ENCODE results near the gene SLC35F3. TPM values are rescaled to one million over a fixed set of nuclear protein-coding genes. Genes with fewer than 3 reads are reported as not detected.

SLC35F3 gene
- total RNA-seq, 2 experiments from 2014 or later: not detected

GRCh38 chr1:234277161-234277868, 372.8 kb downstream of the SLC35F3 start:
- Histone ChIP-seq H3K79me2 (ENCODE audit: insufficient read depth, low read depth, low read length) (no peaks in the 10 kb centered on the region), H2AFZ (ENCODE audit: low read length) (no peak overlapping the region), H3K9me3 (ENCODE audit: low read length) (no peaks in the 10 kb centered on the region), H3K4me2 (ENCODE audit: low read length) (no peak overlapping the region), H3K4me1 (ENCODE audit: insufficient read depth, low read length, poor library complexity, severe bottlenecking) (no peaks in the 10 kb centered on the region), H3K36me3 (ENCODE audit: insufficient read depth, low read length) (no peaks in the 10 kb centered on the region), H4K20me1 (ENCODE audit: insufficient read depth, low read length) (no peaks in the 10 kb centered on the region), H3K4me3 (ENCODE audit: low read depth, low read length, poor library complexity, severe bottlenecking) (no peak overlapping the region), H3K27ac (ENCODE audit: low read depth, low read length, poor library complexity, severe bottlenecking) (no peak overlapping the region), H3K9me2 (ENCODE audit: insufficient read depth, low read length) (no peaks in the 10 kb centered on the region)
- POLR2A ChIA-PET: no interaction called here
- CTCF ChIA-PET (ENCODE audit: unreplicated experiment): no interaction called here
- TF ChIP-seq EZH2phosphoT487 (IDR thresholded peaks at IDR 0.05; ENCODE audit: borderline replicate concordance, low read depth, low read length): no peak
- TF ChIP-seq, protein P1, sequence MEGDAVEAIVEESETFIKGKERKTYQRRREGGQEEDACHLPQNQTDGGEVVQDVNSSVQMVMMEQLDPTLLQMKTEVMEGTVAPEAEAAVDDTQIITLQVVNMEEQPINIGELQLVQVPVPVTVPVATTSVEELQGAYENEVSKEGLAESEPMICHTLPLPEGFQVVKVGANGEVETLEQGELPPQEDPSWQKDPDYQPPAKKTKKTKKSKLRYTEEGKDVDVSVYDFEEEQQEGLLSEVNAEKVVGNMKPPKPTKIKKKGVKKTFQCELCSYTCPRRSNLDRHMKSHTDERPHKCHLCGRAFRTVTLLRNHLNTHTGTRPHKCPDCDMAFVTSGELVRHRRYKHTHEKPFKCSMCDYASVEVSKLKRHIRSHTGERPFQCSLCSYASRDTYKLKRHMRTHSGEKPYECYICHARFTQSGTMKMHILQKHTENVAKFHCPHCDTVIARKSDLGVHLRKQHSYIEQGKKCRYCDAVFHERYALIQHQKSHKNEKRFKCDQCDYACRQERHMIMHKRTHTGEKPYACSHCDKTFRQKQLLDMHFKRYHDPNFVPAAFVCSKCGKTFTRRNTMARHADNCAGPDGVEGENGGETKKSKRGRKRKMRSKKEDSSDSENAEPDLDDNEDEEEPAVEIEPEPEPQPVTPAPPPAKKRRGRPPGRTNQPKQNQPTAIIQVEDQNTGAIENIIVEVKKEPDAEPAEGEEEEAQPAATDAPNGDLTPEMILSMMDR (conservative IDR thresholded peaks at IDR 0.05; ENCODE audit: low read length): no peak
- no peak for DNase-seq (ENCODE audit: low spot score)
- BruUV-seq (replicated peaks): no TSS peak
- intact Hi-C loops (cut with micrococcal nuclease; ENCODE audit: unreplicated experiment): no loop called here

GRCh38 chr1:234279021-234279420, 374.5 kb downstream of the SLC35F3 start:
- no peak overlapping the region for H3K27ac ChIP-seq (ENCODE audit: low read depth, low read length, poor library complexity, severe bottlenecking)
- H3K9me2 ChIP-seq (ENCODE audit: insufficient read depth, low read length): no peaks in the 10 kb centered on the region
- no peaks in the 10 kb centered on the region for H3K79me2 ChIP-seq (ENCODE audit: insufficient read depth, low read depth, low read length)
- DNase-seq (ENCODE audit: low spot score): no peak
- H3K4me2 ChIP-seq (ENCODE audit: low read length): no peak overlapping the region
- H2AFZ ChIP-seq (ENCODE audit: low read length): no peak overlapping the region
- H3K9me3 ChIP-seq (ENCODE audit: low read length): no peaks in the 10 kb centered on the region
- BruUV-seq (replicated peaks): no TSS peak
- no peaks in the 10 kb centered on the region for H4K20me1 ChIP-seq (ENCODE audit: insufficient read depth, low read length)
- no peak overlapping the region for H3K4me3 ChIP-seq (ENCODE audit: low read depth, low read length, poor library complexity, severe bottlenecking)
- no peaks in the 10 kb centered on the region for H3K4me1 ChIP-seq (ENCODE audit: insufficient read depth, low read length, poor library complexity, severe bottlenecking)
- no peaks in the 10 kb centered on the region for H3K36me3 ChIP-seq (ENCODE audit: insufficient read depth, low read length)
- POLR2A ChIA-PET: interaction anchor here (0.7 to 0.8 kb wide), 2 partner anchors 52 to 299 kb away, joined by 3 read pairs; no protein-coding TSS in a partner anchor
- no peak for TF ChIP-seq EZH2phosphoT487 (IDR thresholded peaks at IDR 0.05; ENCODE audit: borderline replicate concordance, low read depth, low read length)
- TF ChIP-seq, protein P1 (conservative IDR thresholded peaks at IDR 0.05; ENCODE audit: low read length): no peak
- intact Hi-C loops (cut with micrococcal nuclease; ENCODE audit: unreplicated experiment): no loop called here
- CTCF ChIA-PET (ENCODE audit: unreplicated experiment): no interaction called here

DNA sequence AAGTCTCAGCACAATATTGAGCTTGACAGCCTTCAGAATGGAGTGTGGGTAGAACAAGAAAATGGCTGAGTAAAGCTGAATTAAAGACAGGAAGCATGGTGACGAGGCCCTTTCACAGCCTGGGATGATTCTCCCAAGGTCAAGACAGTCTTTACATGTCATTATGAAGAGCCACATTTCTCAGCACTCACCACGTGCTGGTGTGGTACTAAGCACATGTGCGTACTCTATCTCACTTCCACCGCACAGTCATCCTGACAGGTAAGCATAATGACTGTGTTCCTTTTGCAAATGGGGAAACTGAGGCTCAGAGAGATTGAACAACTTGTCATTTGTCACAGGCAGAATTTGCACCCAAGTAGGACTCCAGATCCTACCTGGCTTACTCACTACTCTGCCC, 376.0 kb downstream of the SLC35F3 start:
- Histone ChIP-seq H3K36me3 (ENCODE audit: insufficient read depth, low read length) (no peaks in the 10 kb centered on the region), H2AFZ (ENCODE audit: low read length) (no peak overlapping the region), H3K4me3 (ENCODE audit: low read depth, low read length, poor library complexity, severe bottlenecking) (no peak overlapping the region), H3K79me2 (ENCODE audit: insufficient read depth, low read depth, low read length) (no peaks in the 10 kb centered on the region), H3K4me1 (ENCODE audit: insufficient read depth, low read length, poor library complexity, severe bottlenecking) (no peaks in the 10 kb centered on the region), H4K20me1 (ENCODE audit: insufficient read depth, low read length) (no peaks in the 10 kb centered on the region), H3K27ac (ENCODE audit: low read depth, low read length, poor library complexity, severe bottlenecking) (no peak overlapping the region), H3K4me2 (ENCODE audit: low read length) (no peak overlapping the region), H3K9me2 (ENCODE audit: insufficient read depth, low read length) (no peaks in the 10 kb centered on the region), H3K9me3 (ENCODE audit: low read length) (no peaks in the 10 kb centered on the region)
- ChIA-PET CTCF (ENCODE audit: unreplicated experiment) (no interaction called here), POLR2A (interaction anchor here (0.6 kb wide), 1 partner anchor 1588 kb away, joined by 3 read pairs; no protein-coding TSS in a partner anchor)
- TF ChIP-seq, protein P1 (conservative IDR thresholded peaks at IDR 0.05; ENCODE audit: low read length): no peak
- TF ChIP-seq EZH2phosphoT487 (IDR thresholded peaks at IDR 0.05; ENCODE audit: borderline replicate concordance, low read depth, low read length): no peak
- no peak for DNase-seq (ENCODE audit: low spot score)
- intact Hi-C loops (cut with micrococcal nuclease; ENCODE audit: unreplicated experiment): no loop called here
- no TSS peak for BruUV-seq (replicated peaks)
